Kidney capillary endothelial cell (primary cell): ENCODE measurements around the gene MALSU1.

Experiments
- DNase-seq: peaks from one replicate; pipeline ENCODE4 v3.0.0-alpha.2; 2018; ENCODE audit warnings: low spot score

Gene MALSU1

DNA sequence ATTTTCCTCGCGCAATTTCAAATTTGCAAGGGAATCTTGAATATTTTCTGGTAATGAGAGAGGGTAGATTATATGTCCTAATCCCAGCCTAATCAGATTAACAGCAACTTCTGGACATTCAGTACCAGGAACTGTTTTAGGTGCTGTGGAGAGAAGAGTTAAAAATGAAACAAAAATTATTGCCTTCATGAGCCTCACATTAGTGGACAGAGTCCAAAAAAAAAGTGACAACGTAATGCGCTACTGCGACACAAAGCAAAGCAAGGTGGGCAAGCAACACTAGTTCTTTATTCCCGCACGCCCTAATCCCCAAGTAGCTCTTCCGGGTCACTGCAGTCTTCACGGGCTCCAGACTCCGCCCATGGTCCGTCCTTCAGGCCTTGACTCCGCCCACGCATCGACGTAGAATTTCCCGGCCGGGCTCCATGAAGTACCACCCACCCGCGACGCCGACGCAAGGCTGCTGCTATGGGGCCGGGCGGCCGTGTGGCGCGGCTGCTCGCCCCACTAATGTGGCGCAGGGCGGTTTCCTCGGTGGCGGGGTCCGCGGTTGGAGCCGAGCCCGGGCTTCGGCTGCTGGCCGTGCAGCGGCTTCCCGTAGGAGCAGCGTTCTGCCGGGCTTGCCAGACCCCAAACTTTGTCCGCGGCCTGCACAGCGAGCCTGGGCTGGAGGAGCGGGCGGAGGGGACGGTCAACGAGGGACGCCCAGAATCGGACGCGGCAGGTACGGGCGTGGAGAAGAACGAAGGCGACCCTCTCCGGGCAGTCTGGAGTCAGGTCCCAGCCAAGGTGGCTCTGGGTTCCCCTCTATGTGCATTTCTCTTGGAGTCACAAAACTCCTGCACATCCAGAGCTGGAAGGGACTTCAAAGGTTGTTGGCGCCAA, at the start of gene MALSU1:
MALSU1 (plus strand) TSS at position 455 of the 885 bp plus-strand sequence; CDS start at position 469, 14 bp downstream.
- DNase-seq, result peak; percentile 98

DNA sequence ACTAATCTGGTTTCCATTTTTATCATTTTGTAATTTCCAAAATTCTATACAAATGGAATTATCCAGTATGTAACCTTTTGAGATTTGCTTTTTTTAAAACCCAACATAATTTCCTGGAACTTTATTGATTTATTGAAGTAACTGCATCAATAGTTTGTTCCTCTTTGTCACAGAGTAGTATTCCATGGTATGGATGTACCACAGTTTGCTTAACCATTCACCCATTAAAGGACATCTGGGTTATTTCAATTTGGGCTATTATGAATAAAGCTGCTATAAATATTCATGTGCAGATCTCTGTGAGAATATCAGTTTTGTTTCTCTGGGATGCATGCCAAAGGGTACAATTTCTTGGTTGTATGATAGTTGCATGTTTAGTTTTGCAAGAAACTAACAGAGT, 49.7 kb upstream of the MALSU1 start:
- DNase-seq, result no peak

DNA sequence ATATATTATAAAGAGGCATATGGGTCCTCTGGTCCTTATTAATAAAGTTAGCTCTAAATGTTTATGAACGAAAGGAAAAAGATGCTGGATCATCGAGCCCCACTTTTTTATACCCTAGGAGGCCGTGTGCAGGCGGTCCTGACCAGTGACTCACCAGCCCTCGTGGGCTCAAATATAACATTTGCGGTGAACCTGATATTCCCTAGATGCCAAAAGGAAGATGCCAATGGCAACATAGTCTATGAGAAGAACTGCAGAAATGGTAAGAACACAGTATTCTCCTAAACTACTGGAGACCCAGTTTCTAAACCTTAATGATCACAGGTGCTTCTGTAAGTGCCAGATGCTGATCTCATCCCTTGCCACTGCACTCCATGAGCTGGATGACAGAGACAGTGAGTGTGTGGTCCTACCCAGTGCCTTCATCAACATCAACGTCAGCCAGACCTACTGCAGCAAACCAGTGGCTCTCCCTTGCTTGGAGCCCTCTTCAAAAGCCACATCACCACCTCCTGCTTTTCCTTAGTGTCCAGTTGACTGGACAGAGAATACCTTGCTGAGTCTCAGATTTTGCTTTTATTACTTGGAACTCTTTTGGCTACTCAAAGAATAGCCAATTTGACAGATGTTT, 45.0 kb upstream of the MALSU1 start:
- DNase-seq, result no peak

DNA sequence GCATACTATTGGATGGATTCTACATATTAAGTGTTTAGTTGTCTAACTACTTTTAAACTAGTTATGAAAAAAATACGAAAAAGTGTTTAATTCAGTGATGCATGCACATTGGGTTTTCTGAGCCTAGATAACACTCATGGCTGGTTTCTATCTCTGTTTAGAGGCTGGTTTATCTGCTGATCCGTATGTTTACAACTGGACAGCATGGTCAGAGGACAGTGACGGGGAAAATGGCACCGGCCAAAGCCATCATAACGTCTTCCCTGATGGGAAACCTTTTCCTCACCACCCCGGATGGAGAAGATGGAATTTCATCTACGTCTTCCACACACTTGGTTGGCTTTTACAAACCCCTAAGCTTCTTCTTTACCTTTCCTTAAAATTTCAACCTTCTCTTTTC, 42.4 kb upstream of the MALSU1 start:
- no peak for DNase-seq

DNA sequence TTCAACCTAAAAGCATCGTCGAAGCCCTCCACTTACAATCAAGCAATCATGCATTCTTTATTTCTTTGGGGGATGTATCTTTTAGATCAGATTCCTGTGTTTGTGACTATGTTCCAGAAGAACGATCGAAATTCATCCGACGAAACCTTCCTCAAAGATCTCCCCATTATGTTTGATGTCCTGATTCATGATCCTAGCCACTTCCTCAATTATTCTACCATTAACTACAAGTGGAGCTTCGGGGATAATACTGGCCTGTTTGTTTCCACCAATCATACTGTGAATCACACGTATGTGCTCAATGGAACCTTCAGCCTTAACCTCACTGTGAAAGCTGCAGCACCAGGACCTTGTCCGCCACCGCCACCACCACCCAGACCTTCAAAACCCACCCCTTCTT, 38.8 kb upstream of the MALSU1 start:
- DNase-seq, result no peak

DNA sequence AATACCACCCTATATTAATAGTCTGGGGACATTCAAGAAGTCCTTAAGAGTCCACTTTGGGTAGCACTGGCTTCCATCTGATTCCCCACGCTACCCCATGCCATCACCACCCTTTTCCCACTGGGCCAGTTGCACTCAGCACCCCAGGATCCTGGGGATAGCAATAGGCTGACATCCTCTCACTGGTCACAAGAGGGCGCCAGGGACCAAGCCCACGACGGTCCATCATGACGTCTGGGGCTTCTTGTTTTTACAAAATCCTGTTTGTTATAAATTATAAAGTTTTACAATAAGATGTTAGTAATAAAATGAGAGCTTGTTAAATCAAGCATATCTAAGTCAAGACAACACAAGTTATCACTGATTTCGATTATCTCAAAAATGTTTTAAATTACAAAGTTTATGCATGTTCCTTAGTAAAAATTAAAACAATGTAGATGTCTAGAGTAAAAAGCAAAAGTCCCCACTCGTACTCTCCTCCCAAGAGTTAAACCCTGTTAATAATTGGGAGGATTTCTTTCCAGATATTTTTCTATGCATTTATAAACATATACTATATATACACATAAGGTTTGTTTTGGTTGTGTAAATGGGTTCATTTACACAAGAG, 37.2 kb upstream of the MALSU1 start:
- peak; percentile 62 for DNase-seq

DNA sequence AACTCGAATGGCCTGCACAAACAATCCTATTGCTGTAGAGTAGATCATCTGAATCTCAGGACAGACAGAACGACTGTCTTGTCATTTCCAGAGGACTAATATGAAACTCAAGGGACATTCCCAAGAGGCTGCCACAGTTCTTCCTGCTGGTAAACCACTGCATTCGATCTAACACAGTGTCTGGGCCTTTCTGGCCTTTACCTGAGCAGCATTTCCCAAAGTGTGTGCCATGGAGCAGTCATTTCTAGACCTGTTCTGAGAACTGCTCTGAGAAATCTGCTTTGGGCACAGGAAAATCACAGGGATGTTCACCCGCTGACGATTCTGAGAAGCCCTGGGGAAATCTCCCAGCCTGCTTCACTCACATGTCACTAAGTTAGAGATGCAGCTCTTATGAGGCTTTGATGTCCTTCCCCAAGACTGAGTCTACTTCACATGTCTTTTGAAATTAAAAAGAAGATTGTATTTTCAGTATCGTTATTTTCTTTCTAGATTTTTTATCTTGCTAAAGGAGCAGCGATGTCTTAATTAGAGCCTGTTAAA, 34.2 kb upstream of the MALSU1 start:
- DNase-seq, result no peak

DNA sequence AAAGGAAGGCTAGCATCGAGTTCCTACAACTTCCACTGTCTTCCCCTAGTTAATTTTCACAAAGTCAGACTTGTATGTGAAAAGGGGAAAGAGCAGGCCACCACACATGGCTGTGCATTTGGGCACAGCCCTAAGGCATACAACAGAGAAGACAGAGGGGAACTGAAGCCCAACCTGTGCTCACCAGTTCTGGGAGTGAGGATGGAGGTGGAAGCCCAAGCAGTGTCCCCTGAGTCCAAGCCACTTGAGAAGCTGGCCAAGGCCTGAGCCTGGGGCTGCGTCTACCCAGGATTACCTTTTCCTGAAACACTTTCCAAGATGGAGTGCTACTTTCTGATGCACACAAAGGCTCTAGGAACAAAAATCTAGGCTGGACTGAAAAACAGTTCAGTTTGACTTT, 32.2 kb upstream of the MALSU1 start:
- no peak for DNase-seq

DNA sequence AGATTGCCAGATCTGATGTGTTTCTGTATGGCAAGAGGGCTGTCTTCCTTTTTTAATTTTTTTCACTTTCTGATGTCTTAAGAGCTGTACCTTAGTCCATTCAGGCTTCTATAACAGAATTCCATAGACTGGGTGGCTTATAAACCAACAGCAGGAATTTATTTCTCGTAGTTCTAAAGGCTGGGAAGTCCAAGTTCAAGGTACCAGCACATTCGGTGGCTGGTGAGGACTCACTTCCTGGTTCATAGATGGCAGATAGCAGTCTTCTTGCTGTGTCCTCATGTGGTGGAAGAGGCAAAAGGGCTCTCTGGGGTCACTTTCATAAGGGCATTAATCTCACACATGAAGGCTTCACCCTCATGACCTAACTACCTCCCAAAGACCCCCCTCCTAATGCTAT, 31.8 kb upstream of the MALSU1 start:
- no peak for DNase-seq

DNA sequence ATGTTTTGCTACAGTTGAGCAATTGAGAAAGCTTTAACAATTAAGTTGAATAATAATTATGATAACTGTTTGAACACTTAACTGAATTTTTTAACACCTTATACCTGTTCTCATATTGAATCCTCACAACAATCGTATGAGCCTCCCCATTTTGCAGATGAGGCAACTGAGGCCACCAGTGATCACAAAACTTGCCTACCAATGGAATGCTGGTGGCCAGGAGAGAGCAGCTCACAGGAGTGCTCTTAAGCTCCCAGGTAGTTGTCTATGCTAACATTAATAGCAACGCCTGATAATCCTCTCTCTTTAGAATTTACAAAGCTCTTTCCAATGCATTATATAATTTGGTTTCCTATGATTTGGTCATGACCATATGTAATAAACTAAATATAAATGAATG, 31.0 kb upstream of the MALSU1 start:
- DNase-seq, result no peak

DNA sequence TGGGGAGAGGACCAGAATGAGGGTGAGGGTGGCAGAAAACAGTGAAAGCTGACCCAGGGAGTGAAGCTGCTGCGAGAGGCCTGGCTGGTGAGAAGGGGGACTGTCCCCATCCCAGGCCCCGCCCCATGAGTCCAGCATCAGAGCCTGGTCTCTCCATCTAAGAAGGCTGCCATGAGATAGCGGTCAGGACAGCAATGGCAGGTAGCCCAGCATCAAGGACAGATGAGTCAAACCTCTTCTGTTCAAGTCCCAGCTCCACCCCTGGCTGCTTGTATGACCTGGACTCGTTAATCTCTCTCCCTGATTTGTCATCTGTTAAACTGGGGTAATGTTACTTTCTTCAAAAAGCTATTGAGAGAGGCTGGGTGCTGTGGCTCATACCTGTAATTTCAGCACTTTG, 30.4 kb upstream of the MALSU1 start:
- no peak for DNase-seq

DNA sequence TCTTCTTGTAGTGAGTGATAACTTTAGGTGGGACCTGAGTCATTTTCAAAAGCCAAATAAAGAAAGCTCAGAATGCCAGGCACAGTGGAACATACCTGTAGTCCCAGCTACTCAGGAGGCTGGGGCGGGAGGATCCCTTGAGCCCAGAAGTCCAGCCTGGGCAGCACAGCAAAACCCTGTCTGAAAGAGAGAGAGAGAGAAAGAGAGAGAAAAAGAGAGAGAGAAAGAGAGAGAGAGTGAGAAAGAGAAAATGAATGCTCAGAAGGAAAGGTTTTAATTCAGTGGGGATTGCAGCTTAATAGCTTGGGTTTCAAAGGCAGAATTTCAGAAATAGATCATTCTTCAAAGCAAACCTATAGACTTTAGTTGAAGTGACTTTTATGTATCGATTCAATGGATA, 26.9 kb upstream of the MALSU1 start:
- DNase-seq, result no peak

DNA sequence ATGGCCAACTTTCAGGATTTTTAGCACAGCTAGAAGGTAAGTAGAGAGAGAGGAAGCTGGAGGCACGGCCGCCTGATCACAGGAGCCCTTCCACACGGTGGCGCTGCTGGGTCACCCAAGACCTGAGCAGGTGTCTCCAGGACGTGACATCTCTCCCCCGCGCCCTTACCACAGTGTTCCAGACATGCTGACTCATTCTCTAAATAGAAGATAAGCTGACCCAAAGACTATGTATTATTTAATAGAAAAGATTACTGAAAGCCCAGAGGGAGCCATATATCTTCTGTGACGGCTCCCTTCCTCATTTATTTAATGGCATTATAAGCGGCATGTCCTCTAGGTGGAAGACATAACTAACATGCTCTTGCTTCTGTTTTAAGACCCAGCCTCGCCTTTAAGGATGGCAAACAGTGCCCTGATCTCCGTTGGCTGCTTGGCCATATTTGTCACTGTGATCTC, 26.0 kb upstream of the MALSU1 start:
- DNase-seq, result peak; percentile 74

DNA sequence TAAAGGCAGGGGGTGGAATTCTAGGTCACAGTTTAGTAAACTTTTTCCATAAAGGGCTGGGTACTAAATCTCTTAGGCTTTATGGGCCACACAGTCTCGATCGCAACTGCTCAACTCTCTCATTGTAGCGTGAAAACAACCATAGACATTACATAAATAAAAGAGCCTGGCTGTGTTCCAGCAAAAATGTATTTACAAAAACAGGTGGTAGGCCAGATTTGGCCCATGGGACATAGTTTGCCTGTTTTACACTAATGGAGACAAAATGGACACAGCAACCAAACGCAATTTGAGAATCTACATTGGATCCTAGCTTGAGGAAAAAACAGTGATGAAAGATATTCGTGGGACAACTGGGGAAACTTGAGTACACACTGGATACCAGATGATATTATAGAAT, 23.2 kb upstream of the MALSU1 start:
- no peak for DNase-seq

DNA sequence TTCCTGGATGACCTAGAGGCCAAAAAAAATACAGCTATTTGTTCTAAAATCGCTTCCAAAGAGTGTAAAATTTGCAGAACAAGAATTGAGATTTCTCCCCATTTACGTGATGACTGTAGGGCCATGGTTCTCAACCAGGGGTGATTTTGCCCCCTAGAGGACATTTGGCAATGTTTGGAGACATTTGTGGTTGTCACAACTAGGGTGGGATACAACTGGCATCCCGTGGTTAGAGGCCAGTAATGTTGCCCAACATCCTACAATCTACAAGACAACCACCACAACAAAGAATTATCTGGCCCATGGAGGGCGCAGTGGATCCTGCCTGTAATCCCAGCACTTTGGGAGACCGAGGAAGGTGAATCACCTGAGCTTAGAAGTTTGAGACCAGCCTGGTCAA, 22.8 kb upstream of the MALSU1 start:
- DNase-seq, result no peak

DNA sequence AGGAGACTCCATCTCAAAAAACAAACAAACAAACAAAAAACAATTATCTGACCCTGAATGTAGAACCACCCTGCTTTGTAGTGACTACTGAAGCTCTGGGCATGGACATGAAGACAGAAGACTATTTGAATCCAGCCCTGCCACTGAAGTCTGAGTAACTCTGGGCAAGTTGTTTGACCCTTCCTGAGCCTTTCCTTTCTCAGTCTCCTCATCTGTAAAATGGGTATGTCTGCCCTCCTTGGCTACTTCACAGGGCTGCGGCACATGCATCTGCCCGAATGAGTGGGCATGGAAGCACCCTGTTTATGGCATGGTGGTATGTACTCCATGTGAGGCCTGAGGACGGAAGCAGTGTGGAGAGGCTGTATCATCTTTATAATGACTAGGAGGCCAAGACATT, 22.2 kb upstream of the MALSU1 start:
- no peak for DNase-seq

DNA sequence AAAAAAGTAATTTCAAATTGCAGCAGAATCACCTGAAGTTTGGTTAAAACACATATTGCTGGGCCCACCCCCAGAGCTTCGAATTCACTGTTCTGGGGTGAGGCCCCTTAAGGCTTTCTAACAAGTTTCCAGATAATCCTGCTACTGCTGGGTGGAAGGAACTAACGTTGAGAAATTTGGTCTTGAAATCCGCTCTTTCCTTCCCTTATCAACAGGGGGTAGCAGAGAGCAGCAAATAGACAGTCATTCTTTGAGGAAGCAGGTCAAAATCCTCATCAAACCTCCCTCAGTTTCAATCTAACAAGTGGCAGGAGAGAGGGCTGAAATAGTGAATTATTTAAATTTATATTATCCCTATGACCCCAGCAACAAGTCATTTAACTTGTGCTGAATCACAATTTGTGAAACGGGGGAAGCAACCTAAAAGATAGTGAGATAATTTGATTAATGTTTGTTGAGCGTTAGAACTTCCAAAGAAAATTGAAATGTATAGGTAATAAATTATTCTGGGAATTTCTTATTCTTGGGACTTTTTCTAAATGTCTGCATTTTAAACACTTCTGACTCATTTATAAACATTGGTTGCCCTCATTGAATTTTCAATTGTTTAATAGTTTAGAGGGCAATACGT, 21.7 kb upstream of the MALSU1 start:
- DNase-seq, result peak; percentile 74

DNA sequence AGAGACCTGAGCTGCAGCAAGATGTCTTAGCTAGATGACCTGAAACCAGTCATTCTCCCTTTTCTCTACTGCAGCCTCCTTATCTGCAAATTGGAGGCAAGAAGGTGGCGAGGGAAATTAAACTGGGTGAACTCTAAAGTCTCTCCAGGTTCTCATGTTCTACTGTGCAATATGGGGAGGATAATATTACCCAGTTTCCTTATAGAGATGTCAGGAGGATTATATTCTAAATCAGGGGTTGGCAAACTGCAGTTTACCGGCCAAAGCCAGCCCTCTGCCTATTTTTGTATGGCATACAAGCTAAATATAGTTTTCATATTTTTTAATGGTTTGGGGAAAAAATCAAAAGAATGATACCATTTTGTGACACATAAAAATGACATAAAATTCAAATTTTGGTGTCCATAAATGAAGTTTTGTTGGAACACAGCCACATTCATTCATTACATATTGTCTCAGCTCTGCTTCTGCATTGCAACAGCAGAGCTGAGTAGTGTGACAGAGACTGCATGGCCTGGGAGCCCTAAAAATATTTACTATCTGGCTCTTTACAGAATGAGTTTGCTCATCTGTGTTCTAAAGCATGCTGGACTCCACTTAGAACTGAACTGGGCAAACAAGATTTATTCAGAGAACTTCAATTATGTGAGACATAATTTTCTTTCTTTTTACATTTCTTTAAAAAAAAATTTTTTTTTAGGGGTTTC, 19.2 kb upstream of the MALSU1 start:
- no peak for DNase-seq

DNA sequence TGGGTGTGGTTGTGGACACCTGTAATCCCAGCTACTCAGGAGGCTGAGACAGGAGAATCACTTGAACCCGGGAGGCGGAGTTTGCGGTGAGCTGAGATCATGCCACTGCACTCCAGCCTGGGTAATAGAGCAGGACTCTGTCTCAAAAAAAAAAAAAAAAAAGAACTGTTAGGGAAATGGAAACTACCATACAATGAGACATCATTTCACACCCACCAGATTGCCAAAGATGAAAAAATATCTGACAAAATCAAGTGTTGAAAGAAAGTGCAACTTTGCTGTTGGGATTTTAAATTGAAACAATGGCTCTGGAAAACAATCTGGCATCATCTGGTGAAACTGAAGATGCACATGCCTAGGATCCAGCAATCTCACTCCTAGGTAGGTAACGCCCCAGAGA, 16.1 kb upstream of the MALSU1 start:
- no peak for DNase-seq

DNA sequence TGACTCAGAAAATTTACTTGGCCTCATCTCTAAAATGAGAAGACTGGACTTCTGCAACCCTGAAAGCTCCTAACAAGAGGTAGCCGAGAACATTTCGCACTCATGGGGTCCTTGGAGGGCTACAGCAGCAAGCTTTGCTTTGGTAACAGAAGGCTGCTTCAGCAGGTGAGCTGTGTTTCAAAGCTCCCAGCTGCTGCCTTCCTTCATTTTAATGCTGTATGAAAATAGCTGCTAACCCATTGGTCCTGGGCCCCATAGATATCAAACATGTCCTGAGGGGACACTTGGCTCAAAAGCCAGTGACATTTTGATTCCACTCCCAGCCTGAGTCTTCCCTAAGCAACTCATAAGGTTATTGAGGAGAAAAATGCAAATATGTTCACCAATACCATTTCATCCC, 14.3 kb upstream of the MALSU1 start:
- DNase-seq, result no peak
